ENCODE data around the gene DGKI.

Gene DGKI

DNA sequence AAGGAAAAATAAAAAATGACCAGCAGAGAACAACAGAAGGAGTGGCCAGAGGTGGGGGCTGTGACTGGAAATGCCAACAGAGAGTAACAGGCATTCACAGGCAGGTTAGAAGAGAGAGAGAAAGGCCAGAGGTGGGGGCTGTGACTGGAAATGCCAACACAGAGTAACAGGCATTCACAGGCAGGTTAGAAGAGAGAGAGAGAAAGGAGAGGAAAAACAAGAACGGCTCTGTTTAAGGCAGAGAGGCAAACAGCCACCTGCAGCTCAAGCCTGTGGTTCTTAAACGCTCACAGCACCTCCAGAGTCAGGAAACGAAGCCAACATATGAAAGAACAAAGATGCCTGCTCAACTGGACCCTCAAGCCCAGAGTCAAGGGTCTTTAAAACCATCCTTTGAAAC is 39.5 kb upstream of the DGKI start:
- Histone ChIP-seq H3K4me3 (ENCODE audit: low read depth, low read length) (no peak overlapping the region), H3K36me3 (ENCODE audit: control insufficient read depth in 2 of 2, insufficient read depth in 1 of 2, low read length in 2 of 2) (peaks cover 0 to 59% of the 10 kb centered on the region in 2 experiments; a peak in 1 of 3 replicates), H3K9me3 (ENCODE audit: control insufficient read depth, insufficient read depth, low read depth, low read length) (no peaks in the 10 kb centered on the region), H3K27ac (ENCODE audit: extremely low read depth, low read depth, low read length) (no peak overlapping the region), H3K4me1 (ENCODE audit: control insufficient read depth, insufficient read depth, low read length) (no peaks in the 10 kb centered on the region)
- TF ChIP-seq, protein P1, sequence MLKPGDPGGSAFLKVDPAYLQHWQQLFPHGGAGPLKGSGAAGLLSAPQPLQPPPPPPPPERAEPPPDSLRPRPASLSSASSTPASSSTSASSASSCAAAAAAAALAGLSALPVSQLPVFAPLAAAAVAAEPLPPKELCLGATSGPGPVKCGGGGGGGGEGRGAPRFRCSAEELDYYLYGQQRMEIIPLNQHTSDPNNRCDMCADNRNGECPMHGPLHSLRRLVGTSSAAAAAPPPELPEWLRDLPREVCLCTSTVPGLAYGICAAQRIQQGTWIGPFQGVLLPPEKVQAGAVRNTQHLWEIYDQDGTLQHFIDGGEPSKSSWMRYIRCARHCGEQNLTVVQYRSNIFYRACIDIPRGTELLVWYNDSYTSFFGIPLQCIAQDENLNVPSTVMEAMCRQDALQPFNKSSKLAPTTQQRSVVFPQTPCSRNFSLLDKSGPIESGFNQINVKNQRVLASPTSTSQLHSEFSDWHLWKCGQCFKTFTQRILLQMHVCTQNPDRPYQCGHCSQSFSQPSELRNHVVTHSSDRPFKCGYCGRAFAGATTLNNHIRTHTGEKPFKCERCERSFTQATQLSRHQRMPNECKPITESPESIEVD (tag by site-specific recombination; IDR thresholded peaks at IDR 0.05), result no peak
- TF ChIP-seq FEZF1 (tag by site-specific recombination; IDR thresholded peaks at IDR 0.05) (no peak), GLI2 (tag by site-specific recombination; IDR thresholded peaks at IDR 0.05; ENCODE audit: borderline replicate concordance, low read depth) (no peak), ZNF202 (tag by site-specific recombination; IDR thresholded peaks at IDR 0.05; ENCODE audit: borderline replicate concordance) (no peak), ZFP69B (tag by site-specific recombination; IDR thresholded peaks at IDR 0.05) (no peak), ZNF501 (tag by site-specific recombination; IDR thresholded peaks at IDR 0.05) (no peak)
- TF ChIP-seq, protein P2, sequence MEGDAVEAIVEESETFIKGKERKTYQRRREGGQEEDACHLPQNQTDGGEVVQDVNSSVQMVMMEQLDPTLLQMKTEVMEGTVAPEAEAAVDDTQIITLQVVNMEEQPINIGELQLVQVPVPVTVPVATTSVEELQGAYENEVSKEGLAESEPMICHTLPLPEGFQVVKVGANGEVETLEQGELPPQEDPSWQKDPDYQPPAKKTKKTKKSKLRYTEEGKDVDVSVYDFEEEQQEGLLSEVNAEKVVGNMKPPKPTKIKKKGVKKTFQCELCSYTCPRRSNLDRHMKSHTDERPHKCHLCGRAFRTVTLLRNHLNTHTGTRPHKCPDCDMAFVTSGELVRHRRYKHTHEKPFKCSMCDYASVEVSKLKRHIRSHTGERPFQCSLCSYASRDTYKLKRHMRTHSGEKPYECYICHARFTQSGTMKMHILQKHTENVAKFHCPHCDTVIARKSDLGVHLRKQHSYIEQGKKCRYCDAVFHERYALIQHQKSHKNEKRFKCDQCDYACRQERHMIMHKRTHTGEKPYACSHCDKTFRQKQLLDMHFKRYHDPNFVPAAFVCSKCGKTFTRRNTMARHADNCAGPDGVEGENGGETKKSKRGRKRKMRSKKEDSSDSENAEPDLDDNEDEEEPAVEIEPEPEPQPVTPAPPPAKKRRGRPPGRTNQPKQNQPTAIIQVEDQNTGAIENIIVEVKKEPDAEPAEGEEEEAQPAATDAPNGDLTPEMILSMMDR (tag by site-specific recombination; IDR thresholded peaks at IDR 0.05), result no peak
- ChIA-PET POLR2A (no interaction called here), CTCF (no interaction called here)

DNA sequence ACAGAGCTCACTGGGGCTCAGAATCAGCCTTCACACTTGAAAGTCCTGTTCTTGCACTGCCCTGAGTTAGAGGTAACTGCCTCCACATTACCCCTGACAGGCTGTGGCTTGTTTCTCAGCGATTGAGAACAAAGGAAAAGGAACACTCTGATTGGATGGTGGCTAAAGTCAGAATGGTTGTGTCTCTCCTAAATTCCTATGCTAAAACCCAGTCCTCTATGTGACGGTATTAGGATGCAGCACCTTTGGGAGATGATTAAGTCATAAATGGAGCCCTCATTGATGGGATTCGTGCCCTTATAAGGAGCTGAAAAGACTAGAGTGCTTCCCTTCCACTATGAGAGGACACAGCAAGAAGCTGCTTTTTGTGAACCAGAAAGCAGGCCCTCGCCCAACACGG is 38.9 kb upstream of the DGKI start:
- TF ChIP-seq ZNF23 (tag by site-specific recombination; IDR thresholded peaks at IDR 0.05; ENCODE audit: borderline replicate concordance), result no peak
- TF ChIP-seq HOXD13 (CRISPR knock-in tag; IDR thresholded peaks at IDR 0.05; ENCODE audit: borderline replicate concordance), result no peak
- TF ChIP-seq ZFP69B (tag by site-specific recombination; IDR thresholded peaks at IDR 0.05), result no peak
- no peak for TF ChIP-seq GLI2 (tag by site-specific recombination; IDR thresholded peaks at IDR 0.05; ENCODE audit: borderline replicate concordance, low read depth)
- Histone ChIP-seq H3K9me3 (ENCODE audit: control insufficient read depth, insufficient read depth, low read depth, low read length) (no peaks in the 10 kb centered on the region), H3K4me1 (ENCODE audit: control insufficient read depth, insufficient read depth, low read length) (no peaks in the 10 kb centered on the region), H3K4me3 (ENCODE audit: low read depth, low read length) (no peak overlapping the region), H3K36me3 (ENCODE audit: control insufficient read depth in 2 of 2, insufficient read depth in 1 of 2, low read length in 2 of 2) (peaks cover 0 to 60% of the 10 kb centered on the region in 2 experiments; a peak in 1 of 3 replicates), H3K27ac (ENCODE audit: extremely low read depth, low read depth, low read length) (no peak overlapping the region)
- ChIA-PET CTCF (no interaction called here), POLR2A (no interaction called here)

- POLR2A ChIA-PET, result no interaction called here
- peaks cover 0 to 79% of the 10 kb centered on the region in 2 experiments; a peak in 1 of 3 replicates for H3K36me3 ChIP-seq (ENCODE audit: control insufficient read depth in 2 of 2, insufficient read depth in 1 of 2, low read length in 2 of 2)
- no peak overlapping the region for H3K27ac ChIP-seq (ENCODE audit: extremely low read depth, low read depth, low read length)
- no peaks in the 10 kb centered on the region for H3K4me1 ChIP-seq (ENCODE audit: control insufficient read depth, insufficient read depth, low read length)
- no peak overlapping the region for H3K4me3 ChIP-seq (ENCODE audit: low read depth, low read length)
- no peaks in the 10 kb centered on the region for H3K9me3 ChIP-seq (ENCODE audit: control insufficient read depth, insufficient read depth, low read depth, low read length)
- CTCF ChIA-PET, result interaction anchor here (1.1 kb wide), 1 partner anchor 17 kb away, joined by 5 read pairs; no protein-coding TSS in a partner anchor
- TF ChIP-seq ZNF350 (tag by site-specific recombination; IDR thresholded peaks at IDR 0.05), result no peak
- TF ChIP-seq ZNF488 (tag by site-specific recombination; IDR thresholded peaks at IDR 0.05), result no peak
- no peak for TF ChIP-seq ZSCAN30 (tag by site-specific recombination; IDR thresholded peaks at IDR 0.05)
- no peak for TF ChIP-seq ZNF654 (tag by site-specific recombination; IDR thresholded peaks at IDR 0.05; ENCODE audit: low read depth)
- no peak for TF ChIP-seq ZNF529 (tag by site-specific recombination; IDR thresholded peaks at IDR 0.05; ENCODE audit: insufficient replicate concordance)
- TF ChIP-seq ZNF19 (tag by site-specific recombination; IDR thresholded peaks at IDR 0.05; ENCODE audit: low read depth), result no peak
- no peak for TF ChIP-seq ZNF658 (tag by site-specific recombination; IDR thresholded peaks at IDR 0.05)
- no peak for TF ChIP-seq ZNF510 (tag by site-specific recombination; IDR thresholded peaks at IDR 0.05; ENCODE audit: insufficient replicate concordance)
- no peak for TF ChIP-seq ZNF549 (tag by site-specific recombination; IDR thresholded peaks at IDR 0.05)
- TF ChIP-seq ZFP37 (tag by site-specific recombination; IDR thresholded peaks at IDR 0.05), result no peak
- no peak for TF ChIP-seq ZNF202 (tag by site-specific recombination; IDR thresholded peaks at IDR 0.05; ENCODE audit: borderline replicate concordance)
- no peak for TF ChIP-seq ZNF24 (tag by site-specific recombination; IDR thresholded peaks at IDR 0.05)
- no peak for TF ChIP-seq ZBTB48 (tag by site-specific recombination; IDR thresholded peaks at IDR 0.05)
- TF ChIP-seq ZNF2 (tag by site-specific recombination; IDR thresholded peaks at IDR 0.05), result no peak
- TF ChIP-seq ZNF146 (tag by site-specific recombination; IDR thresholded peaks at IDR 0.05), result no peak
- TF ChIP-seq ZNF501 (tag by site-specific recombination; IDR thresholded peaks at IDR 0.05), result no peak
- TF ChIP-seq, protein P2 (tag by site-specific recombination; IDR thresholded peaks at IDR 0.05), result no peak
- TF ChIP-seq, protein P3, sequence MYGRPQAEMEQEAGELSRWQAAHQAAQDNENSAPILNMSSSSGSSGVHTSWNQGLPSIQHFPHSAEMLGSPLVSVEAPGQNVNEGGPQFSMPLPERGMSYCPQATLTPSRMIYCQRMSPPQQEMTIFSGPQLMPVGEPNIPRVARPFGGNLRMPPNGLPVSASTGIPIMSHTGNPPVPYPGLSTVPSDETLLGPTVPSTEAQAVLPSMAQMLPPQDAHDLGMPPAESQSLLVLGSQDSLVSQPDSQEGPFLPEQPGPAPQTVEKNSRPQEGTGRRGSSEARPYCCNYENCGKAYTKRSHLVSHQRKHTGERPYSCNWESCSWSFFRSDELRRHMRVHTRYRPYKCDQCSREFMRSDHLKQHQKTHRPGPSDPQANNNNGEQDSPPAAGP (tag by site-specific recombination; IDR thresholded peaks at IDR 0.05), result no peak
Observed at GRCh38 chr7:137882806-137883205, 36.0 kb upstream of the DGKI start.
